Hippocampal formation (tissue), 2 donors: ENCODE results near the gene MORC4.

Source experiments
- DNase-seq, 2 donors: peaks; one replicate each; lab custom pipeline; 2025; lab: John Stamatoyannopoulos, UW

Gene MORC4

DNA sequence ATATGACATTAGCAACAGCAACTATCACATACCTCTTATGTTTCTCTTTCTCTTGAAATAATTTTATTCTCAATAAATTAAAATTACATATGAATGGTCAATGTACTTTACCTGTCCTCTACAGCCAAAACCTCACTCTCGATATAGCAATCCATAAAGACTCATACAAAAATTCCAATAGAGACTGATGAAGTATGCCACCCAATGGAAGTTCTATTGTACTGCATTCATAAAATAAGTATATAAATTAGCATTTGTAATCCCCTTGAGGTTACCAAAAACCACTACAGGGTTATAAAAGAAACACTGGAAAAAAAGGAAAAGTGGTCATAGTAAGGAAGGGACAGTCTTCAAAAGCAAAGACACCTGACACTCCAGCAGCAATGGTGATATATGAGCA is 47.0 kb downstream of the MORC4 start:
- peak in 1 of 2 donors; percentile 7 for DNase-seq

DNA sequence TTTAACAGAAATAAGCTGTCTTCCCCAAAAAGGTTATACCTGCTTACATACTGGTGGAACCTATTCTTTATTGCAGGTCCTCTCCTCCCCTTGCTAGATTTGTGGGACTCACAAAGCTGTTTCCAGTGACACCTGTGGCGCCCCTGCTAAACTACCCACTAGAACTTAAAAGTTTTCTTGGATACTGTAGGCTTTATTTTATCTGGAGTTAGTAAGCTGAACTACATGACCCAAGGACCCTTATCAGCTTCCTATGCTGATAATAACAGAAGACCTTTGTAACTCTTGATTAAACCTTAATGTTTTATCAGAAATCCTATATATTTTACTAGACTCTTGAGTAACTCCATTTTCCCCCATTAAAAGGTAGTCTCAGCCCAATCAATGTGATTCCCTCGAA is 47.5 kb downstream of the MORC4 start:
- no peak for DNase-seq

DNA sequence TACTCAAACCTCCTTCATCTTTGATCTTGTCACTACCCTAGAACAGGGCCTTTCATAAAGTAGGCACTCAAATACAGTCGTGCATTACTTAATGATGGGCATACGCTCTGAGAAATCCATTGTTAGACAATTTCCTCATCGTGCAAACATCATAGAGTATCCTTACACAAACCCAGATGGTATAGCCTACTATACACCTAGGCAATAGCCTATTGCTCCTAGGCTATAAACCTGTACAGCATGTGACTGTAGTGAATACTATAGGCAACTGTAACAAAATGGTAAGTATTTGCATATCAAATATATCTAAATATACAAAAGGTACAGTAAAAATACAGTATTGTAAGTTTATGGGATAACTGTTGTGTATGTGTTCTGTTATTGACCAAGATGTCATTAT is 47.9 kb downstream of the MORC4 start:
- no peak for DNase-seq

DNA sequence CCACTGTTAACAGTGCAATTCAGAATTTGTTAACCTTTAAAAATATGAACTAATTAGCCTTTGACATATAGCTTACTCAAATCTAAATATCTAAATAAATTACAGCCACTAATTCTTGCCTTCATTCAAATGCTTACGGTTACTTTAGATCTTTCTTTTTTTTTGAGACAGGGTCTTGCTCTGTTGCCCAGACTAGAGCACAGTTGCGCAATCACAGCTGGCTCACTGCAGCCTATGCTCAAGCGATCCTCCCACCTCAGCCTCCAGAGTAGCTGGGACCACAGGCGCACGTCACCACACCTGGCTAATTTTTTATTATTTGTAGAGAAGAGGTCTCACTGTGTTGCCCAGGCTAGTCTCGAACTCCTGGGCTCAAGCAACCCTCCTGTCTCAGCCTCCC is 48.8 kb downstream of the MORC4 start:
- DNase-seq: no peak

DNA sequence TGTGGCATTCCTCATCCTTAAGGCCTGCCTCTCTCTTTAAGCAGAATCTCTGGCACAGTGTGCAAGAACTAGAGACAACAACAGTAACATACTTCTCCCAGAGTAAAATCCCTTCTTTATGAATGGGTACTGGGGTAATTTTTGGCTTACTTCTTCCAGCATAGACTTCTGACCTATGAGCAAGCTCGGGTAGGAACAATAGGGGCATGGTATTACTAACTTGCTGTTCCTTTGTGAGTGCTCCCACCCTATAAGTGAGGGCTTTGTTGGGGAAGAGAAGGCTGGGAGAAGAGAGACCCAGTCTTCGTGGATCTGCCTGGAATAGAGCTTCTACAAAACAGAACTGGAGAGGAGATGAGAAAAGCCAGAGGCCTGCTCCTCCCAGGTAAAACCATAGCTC is 49.6 kb downstream of the MORC4 start:
- DNase-seq: no peak

DNA sequence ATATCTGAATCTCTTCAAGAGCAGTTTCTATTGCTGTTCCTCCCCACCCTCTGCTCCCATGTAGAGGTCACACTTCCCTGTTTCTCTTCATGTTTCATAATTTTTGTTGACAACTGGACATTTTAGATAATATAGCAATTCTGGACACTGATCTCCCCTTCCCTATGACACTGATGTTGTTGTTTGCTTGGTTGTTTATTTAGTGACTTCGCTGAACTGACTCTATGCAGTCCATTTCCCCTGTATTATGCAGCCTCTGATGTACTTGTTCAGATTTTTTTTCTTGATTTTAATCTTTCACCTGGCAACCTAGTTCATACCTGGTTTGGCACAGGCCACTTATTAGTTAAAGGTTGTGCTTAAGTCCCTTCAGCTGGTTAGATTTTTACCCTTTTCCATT is 50.6 kb downstream of the MORC4 start:
- DNase-seq: no peak

DNA sequence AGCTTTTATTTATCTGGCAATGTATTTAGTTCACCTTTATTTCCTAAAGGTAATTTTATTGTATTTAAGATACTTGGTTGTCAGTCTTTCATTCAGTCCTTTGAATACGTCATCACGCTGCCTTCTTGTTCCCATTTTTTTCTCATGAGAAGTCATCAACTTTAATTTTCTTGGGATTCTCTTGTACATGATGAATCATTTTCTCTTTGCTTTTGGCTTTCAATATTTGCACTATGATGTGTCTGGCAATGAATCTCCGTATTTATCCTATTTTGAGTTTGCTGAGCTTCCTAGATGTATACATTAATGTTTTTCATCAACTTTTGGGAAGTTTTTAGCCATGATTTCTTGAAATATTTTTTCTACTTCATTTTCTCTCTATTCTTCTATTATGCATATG is 51.4 kb downstream of the MORC4 start:
- no peak for DNase-seq

DNA sequence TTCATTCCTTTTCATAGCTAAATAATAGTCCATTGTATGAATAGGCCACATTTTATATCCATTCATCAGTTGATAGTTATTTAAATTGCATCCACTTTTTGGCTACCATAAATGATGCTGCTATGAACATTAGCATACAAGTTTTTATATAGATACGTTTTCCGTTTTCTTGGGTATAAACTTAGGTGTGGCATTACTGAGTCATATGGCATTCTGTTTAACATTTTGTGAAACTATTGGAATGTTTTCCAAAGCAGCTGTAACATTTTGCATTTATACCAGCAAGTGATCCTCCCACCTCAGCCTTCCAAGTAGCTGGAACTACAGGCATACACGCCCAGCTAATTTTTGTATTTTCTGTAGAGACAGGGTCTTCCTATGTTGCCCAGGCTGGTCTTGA is 53.5 kb downstream of the MORC4 start:
- no peak for DNase-seq

DNA sequence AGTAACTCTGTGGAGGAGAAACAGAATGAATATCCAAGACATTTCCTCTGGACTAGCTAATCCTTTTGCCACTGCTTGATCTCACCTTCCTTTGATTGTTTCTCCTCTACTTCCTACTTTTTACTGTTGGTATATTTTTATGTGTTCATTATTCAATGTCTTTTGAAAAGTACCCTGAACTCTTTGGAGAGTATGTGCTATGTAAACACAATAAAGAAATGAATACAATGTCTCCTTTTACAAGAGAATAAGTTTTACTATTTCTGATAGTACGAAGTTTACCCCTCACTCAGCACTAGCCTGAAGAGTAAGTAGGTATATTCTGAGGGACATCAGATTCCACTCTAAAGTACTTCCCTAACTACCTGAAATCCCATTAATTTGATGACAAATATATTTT is 59.9 kb downstream of the MORC4 start:
- no peak for DNase-seq

DNA sequence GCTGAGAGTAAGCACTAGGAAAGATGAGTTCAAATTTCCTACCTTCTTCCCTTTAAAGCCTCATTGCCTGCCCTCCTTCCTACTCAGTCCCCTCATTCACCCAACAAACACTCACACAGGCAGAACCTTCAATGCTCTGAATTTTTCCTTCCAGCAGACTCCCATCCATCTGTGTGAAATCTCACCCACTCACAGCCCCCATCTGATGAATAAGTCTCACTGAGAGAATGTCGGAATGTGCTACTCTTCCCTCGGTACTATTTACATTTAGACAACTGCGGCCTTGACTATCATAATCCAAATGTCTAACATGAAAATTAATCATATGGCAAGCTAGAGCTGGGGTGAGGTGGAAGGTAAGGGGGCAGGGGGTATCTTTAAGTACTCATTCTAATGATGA is 60.4 kb downstream of the MORC4 start:
- no peak for DNase-seq

DNA sequence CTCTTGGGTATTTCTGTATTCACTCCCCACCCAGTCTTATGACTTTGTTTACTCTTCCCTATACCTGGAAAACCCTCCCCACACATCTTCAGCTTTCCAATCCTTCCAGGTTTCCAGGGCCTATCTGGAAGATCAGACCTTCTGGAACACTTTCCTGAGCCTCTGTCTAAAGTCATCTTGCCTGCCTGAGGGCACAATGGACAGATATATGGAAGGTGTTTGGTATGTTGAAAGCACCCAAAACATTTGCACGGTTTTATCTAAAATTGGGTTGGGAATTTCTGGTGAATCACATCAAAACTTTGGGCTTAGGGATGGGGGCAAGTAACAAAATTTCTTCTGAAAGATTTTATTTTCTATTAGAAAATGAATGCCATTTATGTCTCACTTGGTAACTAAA is 63.8 kb downstream of the MORC4 start:
- DNase-seq: no peak

DNA sequence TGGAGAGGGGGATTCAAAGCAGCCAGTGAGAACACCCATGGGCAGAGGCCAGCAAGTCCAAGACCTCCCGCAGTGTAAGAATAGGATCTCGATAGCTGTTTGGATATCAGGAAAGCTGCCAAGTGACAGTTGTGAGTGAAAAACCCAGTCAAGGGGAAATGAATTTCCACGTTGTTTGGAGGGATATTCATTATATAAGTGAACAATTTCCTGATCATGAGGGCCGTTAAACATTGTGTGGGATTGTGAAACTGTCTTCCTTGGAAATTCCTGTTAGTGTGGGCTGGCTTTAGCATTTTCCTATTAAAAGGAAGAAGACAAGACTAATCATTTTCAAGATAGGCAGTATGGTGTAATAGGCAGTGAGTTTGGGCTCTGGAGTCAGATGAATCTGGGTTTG is 64.8 kb downstream of the MORC4 start:
- DNase-seq: no peak

DNA sequence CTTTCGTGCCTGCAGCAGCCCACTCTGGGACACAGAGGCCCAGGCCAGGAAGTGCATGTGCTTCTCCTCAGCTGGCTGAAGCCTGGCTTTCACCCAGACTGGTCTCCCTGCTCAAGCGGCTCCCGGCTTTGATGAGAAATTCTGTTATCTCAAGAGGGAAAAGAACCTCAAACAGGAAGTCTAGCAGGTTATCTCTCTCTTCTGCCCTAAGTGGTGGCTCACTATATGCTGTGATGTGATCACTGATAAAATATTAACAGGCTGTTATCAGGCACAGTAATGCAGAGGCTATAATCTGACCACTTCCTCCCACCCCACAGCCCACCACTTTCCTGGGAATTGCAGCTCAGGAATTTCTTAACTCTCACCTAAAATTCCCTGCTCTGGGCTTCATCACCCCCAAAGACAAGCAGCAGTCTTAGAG is 66.5 kb downstream of the MORC4 start:
- no peak for DNase-seq

DNA sequence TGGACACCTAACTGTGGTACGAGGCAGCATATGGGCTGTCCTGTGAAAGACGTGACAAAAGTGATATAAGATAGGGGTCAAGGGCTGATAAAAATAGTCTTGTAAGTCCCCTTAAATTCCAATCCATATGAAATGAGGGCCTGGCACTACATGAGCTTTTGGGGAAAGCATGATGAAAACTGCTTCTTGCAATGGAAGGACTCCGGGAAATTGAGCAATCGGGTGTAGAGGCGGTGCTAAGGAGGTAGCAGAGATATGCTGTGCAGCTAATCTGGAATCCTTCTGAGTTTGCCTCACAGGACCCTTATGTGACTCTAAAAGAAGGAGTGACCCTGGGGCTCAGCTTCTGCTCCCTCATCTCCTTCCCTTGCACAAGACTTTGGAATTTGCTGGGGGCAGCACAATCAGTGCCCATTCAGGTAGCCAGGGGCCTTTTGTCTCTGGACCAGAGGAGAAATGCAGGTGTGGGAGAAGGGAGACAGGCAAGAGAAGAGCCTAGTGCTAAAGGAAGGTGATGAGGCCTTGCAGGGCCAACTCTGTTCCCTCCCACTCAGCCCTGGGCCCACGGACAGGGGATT is 67.0 kb downstream of the MORC4 start:
- DNase-seq: no peak

DNA sequence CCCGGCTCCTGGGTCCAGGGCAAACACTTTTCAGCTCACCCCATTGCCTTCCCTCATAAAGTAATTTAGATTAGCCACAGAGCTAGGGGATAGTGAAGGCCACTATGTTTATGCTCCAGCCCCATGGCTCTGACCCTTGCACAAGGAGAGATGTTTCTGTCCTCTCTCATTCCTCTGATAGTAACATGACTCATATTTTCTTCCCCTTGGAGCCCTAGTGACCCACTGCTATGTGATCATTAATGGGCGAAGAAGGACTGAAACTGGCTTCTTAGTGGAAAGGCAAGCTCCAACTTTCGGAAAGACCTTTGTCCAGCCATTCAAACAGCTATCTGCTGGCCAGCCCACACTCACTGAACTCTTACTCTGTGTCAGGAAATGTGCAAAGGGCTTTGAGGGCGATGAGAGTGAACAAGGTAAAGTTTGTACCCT is 67.5 kb downstream of the MORC4 start:
- no peak for DNase-seq

DNA sequence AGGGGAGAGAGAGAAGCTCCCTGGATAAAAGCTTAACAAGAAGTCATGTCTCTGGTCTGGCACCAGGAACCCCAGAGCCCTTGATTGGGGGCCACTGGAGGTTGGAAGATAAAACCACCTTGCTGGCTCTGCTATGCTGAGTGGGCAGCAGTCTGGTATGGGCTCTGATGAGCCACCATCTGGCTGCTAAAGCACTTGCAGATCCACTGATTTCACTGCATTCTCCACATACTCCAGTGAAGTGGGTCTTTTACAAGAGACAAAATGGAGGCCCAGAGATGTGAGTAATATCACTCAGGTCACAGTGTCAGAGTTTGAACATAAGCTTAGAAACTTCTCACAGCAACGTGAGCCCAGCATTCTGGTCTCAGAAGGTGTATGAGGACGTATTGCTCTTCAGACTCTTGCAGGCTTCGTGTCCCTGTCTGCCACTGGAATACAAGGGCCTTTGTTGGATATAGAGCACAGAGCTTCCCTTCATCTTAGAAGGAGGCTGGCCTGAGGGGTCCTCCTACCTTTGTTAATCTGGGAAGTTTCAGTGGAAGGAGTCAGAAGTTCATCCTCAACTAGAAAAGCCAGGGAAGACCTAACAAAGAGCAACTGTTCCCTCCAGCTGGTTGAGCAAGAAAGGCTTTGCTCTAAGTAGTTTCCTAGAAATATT is 68.1 kb downstream of the MORC4 start:
- DNase-seq: no peak

DNA sequence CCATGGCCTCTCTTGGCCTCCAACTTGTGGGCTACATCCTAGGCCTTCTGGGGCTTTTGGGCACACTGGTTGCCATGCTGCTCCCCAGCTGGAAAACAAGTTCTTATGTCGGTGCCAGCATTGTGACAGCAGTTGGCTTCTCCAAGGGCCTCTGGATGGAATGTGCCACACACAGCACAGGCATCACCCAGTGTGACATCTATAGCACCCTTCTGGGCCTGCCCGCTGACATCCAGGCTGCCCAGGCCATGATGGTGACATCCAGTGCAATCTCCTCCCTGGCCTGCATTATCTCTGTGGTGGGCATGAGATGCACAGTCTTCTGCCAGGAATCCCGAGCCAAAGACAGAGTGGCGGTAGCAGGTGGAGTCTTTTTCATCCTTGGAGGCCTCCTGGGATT is 71.8 kb downstream of the MORC4 start:
- DNase-seq: no peak

DNA sequence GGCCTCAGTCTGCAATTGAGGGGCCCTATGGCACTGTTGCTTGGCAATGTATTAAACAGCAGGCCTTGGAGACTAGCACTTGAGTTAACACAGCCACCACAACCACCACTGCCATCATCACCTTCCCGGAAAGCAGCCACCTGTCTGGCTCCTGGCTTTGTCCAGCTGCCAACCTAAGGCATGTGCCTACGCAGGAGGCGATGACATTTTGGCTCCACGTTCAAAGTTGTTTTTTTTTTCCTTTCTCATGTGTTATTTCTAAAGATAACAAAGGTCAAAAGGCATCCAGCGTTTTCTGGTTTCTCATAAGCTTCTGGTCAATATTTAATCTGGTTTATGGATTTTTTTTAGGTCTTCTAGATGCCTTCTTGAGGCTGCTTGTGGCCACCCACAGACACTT is 72.3 kb downstream of the MORC4 start:
- DNase-seq: no peak

DNA sequence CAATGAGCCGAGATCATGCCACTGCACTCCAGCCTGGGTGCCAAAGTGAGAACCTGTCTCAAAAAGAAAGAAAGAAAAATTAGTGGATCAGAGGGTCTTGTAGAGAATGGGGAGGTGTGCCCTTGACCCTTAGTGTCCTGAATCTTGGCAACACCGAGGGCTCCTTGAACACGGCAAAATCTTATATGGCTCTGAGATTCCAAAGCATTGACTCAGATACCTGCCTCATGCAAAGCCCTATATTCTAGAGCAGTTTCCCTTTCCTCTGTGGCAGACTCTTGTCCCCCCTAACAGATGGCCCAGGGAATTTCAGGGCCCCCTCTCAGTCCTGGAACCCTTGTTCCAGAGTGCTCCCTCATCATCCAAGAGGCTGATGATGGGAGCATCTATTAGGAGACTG is 73.0 kb downstream of the MORC4 start:
- DNase-seq: no peak

DNA sequence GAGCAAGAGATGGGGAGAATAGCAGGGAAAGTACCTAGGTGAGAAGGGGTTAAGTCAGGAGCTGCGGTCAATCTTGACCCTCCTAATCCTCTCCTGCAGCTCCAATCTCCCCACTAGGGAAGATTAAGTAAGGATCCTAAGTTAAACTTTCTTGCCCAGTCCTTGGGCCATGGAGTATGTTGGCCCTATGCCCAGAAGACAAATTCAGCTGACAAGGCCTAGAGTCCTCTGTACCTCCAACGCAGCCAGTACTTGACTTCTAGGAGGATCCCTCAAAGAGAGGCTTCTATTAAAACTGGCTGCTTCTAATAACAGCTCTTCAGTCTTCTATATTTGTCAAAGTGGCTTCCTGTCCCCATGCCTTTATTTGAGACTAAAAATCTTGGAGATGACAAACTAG is 78.4 kb downstream of the MORC4 start:
- DNase-seq: no peak

DNA sequence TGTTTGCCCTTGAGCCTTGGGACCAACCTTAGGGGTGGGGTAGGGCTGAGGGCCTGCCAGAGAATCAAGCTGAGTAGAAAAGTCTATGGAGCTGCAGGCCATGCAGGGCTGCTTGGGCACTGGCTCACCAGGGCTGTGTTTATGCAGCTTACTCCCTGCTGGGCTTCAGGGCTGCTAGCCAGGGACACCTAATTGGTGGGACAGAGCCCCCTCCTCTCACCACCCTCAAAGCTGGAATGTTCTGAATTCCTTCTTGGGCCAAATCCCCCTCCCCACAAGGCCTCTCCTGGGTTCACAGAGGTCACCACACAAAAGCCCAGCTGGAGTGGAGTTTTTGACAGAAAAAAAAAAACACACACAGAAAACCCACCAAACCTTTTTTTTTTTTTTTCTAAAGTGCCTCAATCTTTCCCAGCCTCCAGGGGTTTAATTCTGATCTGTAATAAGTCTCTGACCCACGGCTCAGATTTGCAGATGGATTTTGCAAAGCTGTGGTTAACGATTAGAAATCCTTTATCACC is 80.0 kb downstream of the MORC4 start, which contains the start of gene CLDN2:
CLDN2 (plus strand) TSS at position 471 of the 521 bp plus-strand sequence. CDS start 7,827 bp downstream, outside the sequence.
- no peak for DNase-seq

DNA sequence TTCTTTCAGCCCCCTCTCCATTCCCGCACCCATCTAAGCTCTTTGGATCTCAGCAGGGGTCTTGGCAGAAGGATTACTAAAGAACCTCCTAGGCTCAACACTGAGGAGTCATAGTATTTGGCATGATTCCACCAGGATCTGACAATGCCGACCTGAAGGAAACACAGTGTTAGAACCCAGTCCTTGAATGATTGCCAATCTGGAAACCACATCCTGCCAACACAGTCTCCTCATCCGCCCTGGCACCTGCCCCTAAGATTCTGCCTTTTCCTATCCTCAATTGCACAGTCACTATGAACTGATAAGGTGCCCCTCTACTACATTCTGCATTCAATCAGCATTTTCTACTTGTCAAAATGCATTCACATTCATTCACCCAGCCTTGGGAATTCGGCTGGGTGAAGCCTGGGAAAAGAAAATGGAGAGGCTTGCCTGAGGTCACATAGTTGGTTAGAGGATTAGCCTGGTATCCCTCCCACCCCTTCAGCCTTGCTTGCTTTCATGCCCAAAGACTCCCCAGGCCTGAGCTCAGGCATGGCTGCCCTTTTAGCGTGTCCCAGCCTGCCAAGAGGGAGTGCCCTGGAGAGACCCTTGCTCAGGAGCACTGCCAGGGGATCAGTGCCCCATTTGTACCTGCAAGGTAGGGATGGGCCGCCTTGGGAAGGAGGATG is 82.0 kb downstream of the MORC4 start:
- no peak for DNase-seq

DNA sequence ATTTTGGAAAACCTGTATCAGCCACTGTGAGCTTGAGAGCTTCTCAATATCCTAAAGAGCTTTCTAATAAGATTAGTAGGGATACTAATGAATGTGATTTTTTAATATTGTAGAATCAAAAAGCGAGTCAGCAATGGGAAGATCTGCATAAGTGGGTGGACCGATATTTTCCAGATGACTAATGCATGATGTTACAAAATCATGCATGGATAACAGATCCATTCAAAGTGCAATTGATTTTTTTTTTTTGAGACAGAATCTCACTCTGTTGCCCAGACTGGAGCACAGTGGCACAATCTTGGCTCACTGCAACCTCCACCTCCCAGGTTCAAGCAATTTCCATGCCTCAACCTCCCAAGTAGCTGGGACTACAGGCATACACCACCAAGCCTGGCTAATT is 87.1 kb downstream of the MORC4 start:
- no peak for DNase-seq
